Measurements from ENCODE around the gene GHRH.

DNA sequence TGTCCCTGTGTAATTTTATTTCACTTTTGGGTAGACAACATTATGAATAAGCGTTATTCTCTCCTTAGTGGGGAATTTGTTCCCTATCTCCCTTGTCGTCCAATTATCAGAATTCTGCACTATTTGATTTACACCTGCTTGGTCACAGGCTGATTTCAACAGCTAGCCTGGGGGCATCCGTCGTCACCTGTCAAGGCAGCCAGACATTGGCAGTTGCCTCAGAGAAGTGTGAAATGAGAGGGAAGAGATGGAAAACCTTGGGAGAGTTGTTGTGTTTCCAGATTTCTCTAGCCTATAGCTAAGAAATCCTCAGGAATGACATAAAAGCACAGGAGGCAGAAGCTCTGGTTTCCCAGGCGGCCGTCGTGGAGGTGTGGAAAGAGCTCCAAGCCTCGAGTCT is 891 bp upstream of the GHRH start:
- TF ChIP-seq, protein P1, sequence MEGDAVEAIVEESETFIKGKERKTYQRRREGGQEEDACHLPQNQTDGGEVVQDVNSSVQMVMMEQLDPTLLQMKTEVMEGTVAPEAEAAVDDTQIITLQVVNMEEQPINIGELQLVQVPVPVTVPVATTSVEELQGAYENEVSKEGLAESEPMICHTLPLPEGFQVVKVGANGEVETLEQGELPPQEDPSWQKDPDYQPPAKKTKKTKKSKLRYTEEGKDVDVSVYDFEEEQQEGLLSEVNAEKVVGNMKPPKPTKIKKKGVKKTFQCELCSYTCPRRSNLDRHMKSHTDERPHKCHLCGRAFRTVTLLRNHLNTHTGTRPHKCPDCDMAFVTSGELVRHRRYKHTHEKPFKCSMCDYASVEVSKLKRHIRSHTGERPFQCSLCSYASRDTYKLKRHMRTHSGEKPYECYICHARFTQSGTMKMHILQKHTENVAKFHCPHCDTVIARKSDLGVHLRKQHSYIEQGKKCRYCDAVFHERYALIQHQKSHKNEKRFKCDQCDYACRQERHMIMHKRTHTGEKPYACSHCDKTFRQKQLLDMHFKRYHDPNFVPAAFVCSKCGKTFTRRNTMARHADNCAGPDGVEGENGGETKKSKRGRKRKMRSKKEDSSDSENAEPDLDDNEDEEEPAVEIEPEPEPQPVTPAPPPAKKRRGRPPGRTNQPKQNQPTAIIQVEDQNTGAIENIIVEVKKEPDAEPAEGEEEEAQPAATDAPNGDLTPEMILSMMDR (IDR thresholded peaks at IDR 0.05): no peak
- no peak for TF ChIP-seq NR2C2 (CRISPR knock-in tag; IDR thresholded peaks at IDR 0.05)
- TF ChIP-seq SP1 (CRISPR knock-in tag; conservative IDR thresholded peaks at IDR 0.05): no peak
- TF ChIP-seq, protein P2, sequence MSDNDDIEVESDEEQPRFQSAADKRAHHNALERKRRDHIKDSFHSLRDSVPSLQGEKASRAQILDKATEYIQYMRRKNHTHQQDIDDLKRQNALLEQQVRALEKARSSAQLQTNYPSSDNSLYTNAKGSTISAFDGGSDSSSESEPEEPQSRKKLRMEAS (CRISPR knock-in tag; IDR thresholded peaks at IDR 0.05): no peak
- TF ChIP-seq, protein P3, sequence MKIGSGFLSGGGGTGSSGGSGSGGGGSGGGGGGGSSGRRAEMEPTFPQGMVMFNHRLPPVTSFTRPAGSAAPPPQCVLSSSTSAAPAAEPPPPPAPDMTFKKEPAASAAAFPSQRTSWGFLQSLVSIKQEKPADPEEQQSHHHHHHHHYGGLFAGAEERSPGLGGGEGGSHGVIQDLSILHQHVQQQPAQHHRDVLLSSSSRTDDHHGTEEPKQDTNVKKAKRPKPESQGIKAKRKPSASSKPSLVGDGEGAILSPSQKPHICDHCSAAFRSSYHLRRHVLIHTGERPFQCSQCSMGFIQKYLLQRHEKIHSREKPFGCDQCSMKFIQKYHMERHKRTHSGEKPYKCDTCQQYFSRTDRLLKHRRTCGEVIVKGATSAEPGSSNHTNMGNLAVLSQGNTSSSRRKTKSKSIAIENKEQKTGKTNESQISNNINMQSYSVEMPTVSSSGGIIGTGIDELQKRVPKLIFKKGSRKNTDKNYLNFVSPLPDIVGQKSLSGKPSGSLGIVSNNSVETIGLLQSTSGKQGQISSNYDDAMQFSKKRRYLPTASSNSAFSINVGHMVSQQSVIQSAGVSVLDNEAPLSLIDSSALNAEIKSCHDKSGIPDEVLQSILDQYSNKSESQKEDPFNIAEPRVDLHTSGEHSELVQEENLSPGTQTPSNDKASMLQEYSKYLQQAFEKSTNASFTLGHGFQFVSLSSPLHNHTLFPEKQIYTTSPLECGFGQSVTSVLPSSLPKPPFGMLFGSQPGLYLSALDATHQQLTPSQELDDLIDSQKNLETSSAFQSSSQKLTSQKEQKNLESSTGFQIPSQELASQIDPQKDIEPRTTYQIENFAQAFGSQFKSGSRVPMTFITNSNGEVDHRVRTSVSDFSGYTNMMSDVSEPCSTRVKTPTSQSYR (CRISPR knock-in tag; IDR thresholded peaks at IDR 0.05): no peak
- no peak for TF ChIP-seq CREB1 (CRISPR knock-in tag; IDR thresholded peaks at IDR 0.05)
- TF ChIP-seq FOXJ3 (CRISPR knock-in tag; IDR thresholded peaks at IDR 0.05; ENCODE audit: borderline replicate concordance): no peak
- TF ChIP-seq PRRX2 (CRISPR knock-in tag; IDR thresholded peaks at IDR 0.05): no peak
- no peak for TF ChIP-seq ESRRA (CRISPR knock-in tag; IDR thresholded peaks at IDR 0.05; ENCODE audit: borderline replicate concordance)
